K562 (cell line): ENCODE results near the gene LCLAT1. TPM values are rescaled to one million over a fixed set of nuclear protein-coding genes. Genes with fewer than 3 reads are reported as not detected.

Experiments used
- ATAC-seq: fragments of 200-7000 bp; cut with Tn5 transposase; 3 replicates; pipeline ENCODE4 v1.9.1; 2020; ENCODE audit warnings: moderate library complexity
- BruUV-seq: library from RNA; stranded (reverse); fragments of 400-500 nt; replicated peaks from 2 replicates; lab custom pipeline; 2021; lab: Mats Ljungman, UMichigan
- CTCF ChIA-PET: fragments of 300-600 bp; formaldehyde crosslinking; extraction: SDS; loops from one replicate; lab custom pipeline; 2021; ENCODE audit warnings: low intra/inter-chr PET ratio; lab: Yijun Ruan, JAX
- POLR2A ChIA-PET: fragments of 300-600, 350-650 bp; sonication (Branson Sonifier 250); formaldehyde crosslinking; extraction: SDS; loops from one replicate; lab custom pipeline; 2021; ENCODE audit warnings: antibody characterized with exemption, inconsistent platforms; lab: Yijun Ruan, JAX
- DNase-seq, 4 experiments: peaks; one replicate each; pipeline versions ENCODE4 v3.0.0 to v3.0.0-alpha.2; 2011 to 2018; ENCODE audit warnings: low spot score in 3 of 4, mixed read lengths in 3 of 4; ENCODE audit errors: extremely low read depth in 1 of 4
- FAIRE-seq: peaks from 2 replicates; lab custom pipeline; 2011; peaks lifted over from hg19 to GRCh38; lab: Jason Lieb, UNC
- H2AFZ ChIP-seq: 2 replicates; pipeline ENCODE4 v1.6.0; 2011; ENCODE audit warnings: low read depth, low read length, control low read depth, inconsistent platforms
- H3K27ac ChIP-seq: fragments of 200-600 bp; 3 replicates; pipeline ENCODE4 v1.8.0; 2011; ENCODE audit warnings: low read depth, mild to moderate bottlenecking, control low read depth, inconsistent platforms, low read length, moderate library complexity, mixed read lengths; ENCODE audit errors: extremely low read depth
- H3K27me3 ChIP-seq, 2 experiments: fragments of 300-600 bp in 1 of 2; 2 replicates in 1 of 2; 3 replicates in 1 of 2; pipeline versions ENCODE4 v1.6.0 to v1.8.0; 2011; ENCODE audit warnings: inconsistent platforms in 2 of 2, low read length in 2 of 2, mild to moderate bottlenecking in 1 of 2, mixed read lengths in 1 of 2, moderate library complexity in 1 of 2; ENCODE audit not compliant: control insufficient read depth in 2 of 2, insufficient read depth in 2 of 2
- H3K36me3 ChIP-seq: fragments of 300-600 bp; 3 replicates; pipeline ENCODE4 v1.8.0; 2011; ENCODE audit warnings: mild to moderate bottlenecking, low read length, inconsistent platforms; ENCODE audit not compliant: control insufficient read depth, insufficient read depth
- H3K4me1 ChIP-seq, 2 experiments: fragments of 200-600 bp in 1 of 2; replicated peaks in 1 of 2; 2 replicates in 1 of 2; 3 replicates in 1 of 2; pipeline versions ENCODE4 v1.5.1 to v1.8.0; 2011; ENCODE audit warnings: inconsistent platforms in 2 of 2, low read length in 2 of 2, mild to moderate bottlenecking in 1 of 2, mixed read lengths in 1 of 2, moderate library complexity in 1 of 2; ENCODE audit not compliant: control insufficient read depth in 2 of 2, insufficient read depth in 2 of 2
- H3K4me2 ChIP-seq: 2 replicates; pipeline ENCODE4 v1.6.1; 2011; ENCODE audit warnings: low read length, control low read depth, inconsistent platforms, mixed read lengths; ENCODE audit not compliant: insufficient read depth
- H3K4me3 ChIP-seq: fragments of 200-600 bp; sonication (generic), shearing (Covaris generic); 2 replicates; pipeline ENCODE4 v1.5.1; 2016; ENCODE audit warnings: control low read depth, inconsistent platforms
- H3K79me2 ChIP-seq: fragments of 200-600 bp; 3 replicates; pipeline ENCODE4 v1.8.0; 2011; ENCODE audit warnings: low read length, inconsistent platforms; ENCODE audit not compliant: control insufficient read depth, insufficient read depth
- H3K9ac ChIP-seq, 2 experiments: 2 replicates each; pipeline versions ENCODE4 v1.6.0 to v1.6.1; 2011; ENCODE audit warnings: low read depth in 2 of 2, low read length in 2 of 2, control low read depth in 1 of 2, inconsistent platforms in 1 of 2, mild to moderate bottlenecking in 1 of 2, mixed read lengths in 1 of 2; ENCODE audit not compliant: insufficient read depth in 1 of 2
- H3K9me1 ChIP-seq: one replicate; pipeline ENCODE4 v1.6.0; 2011; ENCODE audit warnings: inconsistent platforms, mild to moderate bottlenecking, low read length, moderate library complexity; ENCODE audit not compliant: control insufficient read depth, insufficient read depth
- H3K9me3 ChIP-seq: replicated peaks from 2 replicates; pipeline ENCODE4 v1.5.1; 2011; ENCODE audit warnings: low read depth, low read length, inconsistent platforms; ENCODE audit not compliant: control insufficient read depth, insufficient read depth
- H4K20me1 ChIP-seq: replicated peaks from 2 replicates; pipeline ENCODE4 v1.6.1; 2011; ENCODE audit warnings: low read length, inconsistent platforms, mixed read lengths; ENCODE audit not compliant: control insufficient read depth, insufficient read depth
- MEF2A ChIP-seq: IDR thresholded peaks from 2 replicates; pipeline ENCODE4 v1.6.1; 2011; ENCODE audit warnings: low read depth, mild to moderate bottlenecking, low read length, moderate library complexity; ENCODE audit not compliant: control insufficient read depth
- NFIC ChIP-seq: fragments of 450-650 bp; IDR thresholded peaks from 2 replicates; pipeline ENCODE4 v1.6.1; 2017; ENCODE audit warnings: mild to moderate bottlenecking, inconsistent platforms
- SIX5 ChIP-seq, 2 experiments: IDR thresholded peaks; 2 replicates each; pipeline ENCODE4 v1.6.1; 2011; ENCODE audit warnings: low read length in 2 of 2, borderline replicate concordance in 1 of 2, low read depth in 1 of 2, mild to moderate bottlenecking in 1 of 2, moderate library complexity in 1 of 2; ENCODE audit not compliant: insufficient read depth in 1 of 2
- WGBS: fragments of 100-300 bp; shearing (Covaris generic); methylation state at CpG from one replicate; pipeline ENCODE4 v1.1.6; 2016; ENCODE audit warnings: low coverage, mixed read lengths; ENCODE audit not compliant: insufficient coverage; ENCODE audit errors: missing lambda C conversion rate; 5-methylcytosine and 5-hydroxymethylcytosine counted together
- in situ Hi-C: fragments of 300-500 bp; cut with MboI; formaldehyde crosslinking; loops from 4 replicates; pipeline ENCODE4 v1.15.0; 2018; ENCODE audit warnings: inconsistent platforms, mixed read lengths
- intact Hi-C: fragments of 100-400 bp; cut with micrococcal nuclease; formaldehyde crosslinking; loops from 2 replicates; pipeline ENCODE4 v1.14.2; 2022
- polyA plus RNA-seq, 8 experiments: library from polyadenylated mRNA; depleted of rRNA in 4 of 8; stranded (reverse) in 5 of 8; unstranded in 3 of 8; fragments of >200 nt; fragmentation: Nextera tagmentation in 2 of 8; fragmentation: Illumina TruSeq in 1 of 8; extraction: Ambion mirVana in 2 of 8; extraction: Trizol in 1 of 8; gene quantifications; 2 replicates each; pipeline versions ENCODE4 v1.2.1 to v1.2.3, GENCODE V29; 2011 to 2014; ENCODE audit warnings: inconsistent platforms in 1 of 8, missing spikeins in 1 of 8
- total RNA-seq, 7 experiments: library from RNA; depleted of rRNA in 6 of 7; stranded (reverse); fragments of >200 nt in 6 of 7; fragmentation: Illumina TruSeq in 2 of 7; extraction: Trizol in 2 of 7; gene quantifications; 2 replicates each; pipeline versions ENCODE4 v1.2.1 to v1.2.3, GENCODE V29; 2011 to 2021; ENCODE audit warnings: low replicate concordance in 1 of 7
- TF ChIP-seq, protein P1 (sequence below), 2 experiments: fragments of 450-650 bp in 1 of 2; sonication (generic) in 1 of 2; formaldehyde crosslinking in 1 of 2; IDR thresholded peaks in 1 of 2; conservative IDR thresholded peaks in 1 of 2; 2 replicates each; pipeline versions ENCODE4 v1.6.1 to v1.8.1; 2016 to 2023; ENCODE audit warnings: mild to moderate bottlenecking in 2 of 2, moderate library complexity in 2 of 2, inconsistent platforms in 1 of 2, missing genetic modification reagents in 1 of 2
- TF ChIP-seq, protein P2 (sequence below), 2 experiments: IDR thresholded peaks in 1 of 2; conservative IDR thresholded peaks in 1 of 2; 2 replicates each; pipeline ENCODE4 v1.6.1; 2016; ENCODE audit warnings: low read depth in 2 of 2, mild to moderate bottlenecking in 1 of 2, missing compliant biosample characterization in 1 of 2, missing genetic modification characterization in 1 of 2, moderate library complexity in 1 of 2

LCLAT1 gene
- total and polyA plus RNA-seq, 9 of the 15 experiments (the other 6 are each of a cell fraction or from before 2014, with no cell fraction given) = 8.9 to 63.3 (median 25.4) TPM

DNA sequence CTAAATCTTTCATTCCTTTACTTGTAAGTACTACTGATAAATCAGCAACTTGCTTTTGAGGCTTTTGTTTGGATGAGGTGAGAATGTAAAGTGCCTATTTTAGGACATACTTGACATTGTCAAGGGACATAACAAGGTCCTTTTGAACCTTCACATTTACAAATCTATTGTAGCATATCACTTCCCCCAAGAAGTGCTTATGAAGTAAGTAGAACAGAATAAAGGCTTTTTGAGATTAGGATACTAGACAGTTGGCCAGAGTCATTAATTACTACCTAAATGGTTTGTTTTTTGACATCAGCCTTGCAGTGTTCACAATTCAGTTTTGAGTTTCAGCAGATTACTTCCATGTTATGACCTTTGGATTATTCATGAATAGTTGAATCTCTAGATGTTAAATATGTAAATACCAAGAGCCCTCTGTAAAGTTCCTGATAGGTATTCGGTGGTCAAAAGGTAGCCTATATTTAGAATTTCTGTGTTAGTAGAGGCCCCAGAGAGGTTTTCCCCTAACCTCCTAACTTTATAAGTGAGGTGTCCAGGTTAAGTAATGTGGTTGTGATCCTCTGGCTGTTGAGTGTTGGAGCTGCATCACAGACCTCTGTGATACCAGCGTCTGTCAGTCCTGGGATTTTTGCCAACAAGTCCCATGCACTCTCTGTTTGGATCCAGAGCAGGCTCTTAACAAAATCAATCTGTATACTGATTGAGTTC is 67.2 kb downstream of the LCLAT1 start:
- intact Hi-C loops = no loop called here
- Histone ChIP-seq H3K79me2 (peaks cover 64% of the 10 kb centered on the region), H3K36me3 (no peaks in the 10 kb centered on the region; the same call in 2 of the 3 replicates), H3K9me3 (peaks cover 7% of the 10 kb centered on the region), H3K4me3 (no peak overlapping the region), H3K9ac (no peak overlapping the region), H2AFZ (no peak overlapping the region), H4K20me1 (peaks cover 11% of the 10 kb centered on the region), H3K4me2 (peak overlapping the region; percentile 34; the same call in 1 of the 2 replicates), H3K27me3 (no peaks in the 10 kb centered on the region), H3K27ac (peak overlapping the region; percentile 30; the same call in 1 of the 3 replicates), H3K9me1 (no peaks in the 10 kb centered on the region), H3K4me1 (peaks cover 10 to 33% of the 10 kb centered on the region in 2 experiments; a peak in 4 of 5 replicates)
- DNase-seq (peak in 3 of 4 experiments; percentile 14 to 62 (median 17)), FAIRE-seq (no peak), ATAC-seq (peak; percentile 73)
- TF ChIP-seq NFIC = peak; percentile 49; the same call in 1 of the 2 replicates
- TF ChIP-seq MEF2A = no peak
- ChIA-PET CTCF (no interaction called here), POLR2A (interaction anchor here (0.6 kb wide), 1 partner anchor 11 kb away, joined by 3 read pairs; no protein-coding TSS in a partner anchor)
- 14% methylated on average over 2 of the region's 2 CpGs for WGBS
- BruUV-seq = no TSS peak
- in situ Hi-C loops = no loop called here

DNA sequence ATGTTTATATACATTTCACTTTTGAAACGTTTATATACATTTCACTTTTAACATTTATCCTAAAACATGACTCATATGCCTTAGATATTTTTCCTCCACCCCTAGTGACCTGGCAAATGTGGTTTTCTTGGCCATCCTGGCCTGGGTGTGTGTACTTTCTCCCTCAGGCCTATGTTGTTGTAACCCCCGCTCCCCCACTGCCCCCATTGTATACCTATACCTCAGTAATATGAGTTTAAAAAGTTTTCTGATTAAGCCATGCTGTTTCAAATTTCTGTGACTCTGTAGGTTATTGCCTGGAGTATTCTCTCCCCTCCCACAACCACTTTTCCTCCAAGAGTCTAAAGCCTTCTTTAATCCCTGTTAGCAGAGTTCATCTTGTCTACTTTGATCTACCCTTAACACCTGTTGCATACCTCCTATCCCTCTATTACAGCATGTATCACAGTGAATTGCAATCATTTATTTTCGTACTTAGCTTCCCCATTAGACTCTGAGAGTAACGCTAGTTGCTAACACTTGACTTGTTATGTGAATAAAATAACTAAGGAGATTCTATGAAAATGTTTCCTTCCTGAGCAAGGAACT is 67.9 kb downstream of the LCLAT1 start:
- H3K4me1 ChIP-seq = peaks cover 7 to 33% of the 10 kb centered on the region in 2 experiments; a peak in 4 of 5 replicates
- no TSS peak for BruUV-seq
- in situ Hi-C loops (no loop called here), intact Hi-C loops (no loop called here)
- peak in 2 of 4 experiments; percentile 14 to 25 for DNase-seq
- H2AFZ ChIP-seq = no peak overlapping the region
- no peak for FAIRE-seq
- no peak overlapping the region for H3K4me3 ChIP-seq
- no peak overlapping the region for H3K4me2 ChIP-seq
- 31% methylated on average over 4 of the region's 4 CpGs for WGBS
- peaks cover 10% of the 10 kb centered on the region for H3K9me3 ChIP-seq
- ATAC-seq = peak; percentile 44
- peaks cover 8% of the 10 kb centered on the region for H4K20me1 ChIP-seq
- CTCF ChIA-PET = no interaction called here
- H3K9ac ChIP-seq = no peak overlapping the region
- no peaks in the 10 kb centered on the region for H3K27me3 ChIP-seq
- H3K36me3 ChIP-seq = peaks cover 5% of the 10 kb centered on the region; the same call in 1 of the 3 replicates
- no peaks in the 10 kb centered on the region for H3K9me1 ChIP-seq
- TF ChIP-seq, protein P1, sequence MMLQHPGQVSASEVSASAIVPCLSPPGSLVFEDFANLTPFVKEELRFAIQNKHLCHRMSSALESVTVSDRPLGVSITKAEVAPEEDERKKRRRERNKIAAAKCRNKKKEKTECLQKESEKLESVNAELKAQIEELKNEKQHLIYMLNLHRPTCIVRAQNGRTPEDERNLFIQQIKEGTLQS (IDR thresholded peaks at IDR 0.05) = peak; percentile 33; the same call in 1 of the 2 replicates
- TF ChIP-seq, protein P1 (CRISPR knock-in tag; conservative IDR thresholded peaks at IDR 0.05) = no peak
- TF ChIP-seq SIX5 (IDR thresholded peaks at IDR 0.05; ENCODE audit: borderline replicate concordance in 1 of 2, insufficient read depth in 1 of 2, low read depth in 1 of 2, low read length in 2 of 2) = no peak
- TF ChIP-seq, protein P2, sequence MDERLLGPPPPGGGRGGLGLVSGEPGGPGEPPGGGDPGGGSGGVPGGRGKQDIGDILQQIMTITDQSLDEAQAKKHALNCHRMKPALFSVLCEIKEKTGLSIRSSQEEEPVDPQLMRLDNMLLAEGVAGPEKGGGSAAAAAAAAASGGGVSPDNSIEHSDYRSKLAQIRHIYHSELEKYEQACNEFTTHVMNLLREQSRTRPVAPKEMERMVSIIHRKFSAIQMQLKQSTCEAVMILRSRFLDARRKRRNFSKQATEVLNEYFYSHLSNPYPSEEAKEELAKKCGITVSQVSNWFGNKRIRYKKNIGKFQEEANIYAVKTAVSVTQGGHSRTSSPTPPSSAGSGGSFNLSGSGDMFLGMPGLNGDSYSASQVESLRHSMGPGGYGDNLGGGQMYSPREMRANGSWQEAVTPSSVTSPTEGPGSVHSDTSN (CRISPR knock-in tag; IDR thresholded peaks at IDR 0.05; ENCODE audit: low read depth) = no peak
- TF ChIP-seq, protein P2 (tag; conservative IDR thresholded peaks at IDR 0.05; ENCODE audit: low read depth) = 0 out of 2 replicates have a peak, but pooled peaks have one; percentile 17
- H3K79me2 ChIP-seq = peaks cover 60% of the 10 kb centered on the region
- POLR2A ChIA-PET = no interaction called here
- no peak overlapping the region for H3K27ac ChIP-seq
